HepG2 (cell line): Measurements from ENCODE around the gene SH3PXD2A. TPM values are rescaled to one million over a fixed set of nuclear protein-coding genes. Genes with fewer than 3 reads are reported as not detected.

ENCODE experiments used
- HDAC2 ChIP-seq: sonication (generic); formaldehyde crosslinking; IDR thresholded peaks from 2 replicates; pipeline ENCODE4 v1.4.0; 2020; ENCODE audit warnings: missing genetic modification reagents
- HES4 ChIP-seq: sonication (generic); formaldehyde crosslinking; IDR thresholded peaks from 2 replicates; pipeline ENCODE4 v1.9.0; 2021; ENCODE audit warnings: mild to moderate bottlenecking, missing genetic modification reagents, borderline replicate concordance
- JDP2 ChIP-seq: sonication (generic); formaldehyde crosslinking; IDR thresholded peaks from 2 replicates; pipeline ENCODE4 v1.8.1; 2022; ENCODE audit warnings: missing genetic modification reagents, borderline replicate concordance
- RARG ChIP-seq: sonication (generic); formaldehyde crosslinking; IDR thresholded peaks from 2 replicates; pipeline ENCODE4 v1.4.0; 2020; ENCODE audit warnings: low read depth, mild to moderate bottlenecking, missing genetic modification reagents
- REXO4 ChIP-seq: sonication (generic); formaldehyde crosslinking; IDR thresholded peaks from 2 replicates; pipeline ENCODE4 v1.8.0; 2022; ENCODE audit warnings: missing genetic modification reagents, mild to moderate bottlenecking, borderline replicate concordance
- RFXANK ChIP-seq: IDR thresholded peaks from 2 replicates; pipeline ENCODE4 v1.6.1; 2016
- RORA ChIP-seq: sonication (generic); formaldehyde crosslinking; IDR thresholded peaks from 2 replicates; pipeline ENCODE4 v1.5.0; 2020; ENCODE audit warnings: mild to moderate bottlenecking, missing genetic modification reagents, moderate library complexity
- SIN3B ChIP-seq: fragments of 150-350 bp; IDR thresholded peaks from 2 replicates; pipeline ENCODE4 v1.6.1; 2014; ENCODE audit warnings: low read length
- SP5 ChIP-seq: IDR thresholded peaks from 2 replicates; pipeline ENCODE4 v1.6.1; 2016; ENCODE audit warnings: low read depth, borderline replicate concordance
- SRF ChIP-seq: IDR thresholded peaks from 2 replicates; pipeline ENCODE4 v1.6.1; 2011; ENCODE audit warnings: mild to moderate bottlenecking, low read depth, low read length, moderate library complexity
- SRSF1 ChIP-seq: fragments of 200-400 bp; formaldehyde crosslinking; optimal IDR thresholded peaks from 2 replicates; pipeline ENCODE3; 2017; ENCODE audit warnings: mild to moderate bottlenecking, low read depth, low read length, moderate library complexity
- U2AF2 ChIP-seq: fragments of 200-400 bp; formaldehyde crosslinking; IDR thresholded peaks from 2 replicates; pipeline ENCODE4 v1.6.1; 2017; ENCODE audit warnings: low read depth, mild to moderate bottlenecking, low read length
- ZFAT ChIP-seq: sonication (generic); formaldehyde crosslinking; conservative IDR thresholded peaks from 2 replicates; pipeline ENCODE4 v1.8.1; 2023; ENCODE audit warnings: missing genetic modification reagents, inconsistent platforms
- ZMYM4 ChIP-seq: sonication (generic); formaldehyde crosslinking; IDR thresholded peaks from 2 replicates; pipeline ENCODE4 v1.8.1; 2023; ENCODE audit warnings: mild to moderate bottlenecking, missing genetic modification reagents
- ZNF616 ChIP-seq: sonication (generic); formaldehyde crosslinking; IDR thresholded peaks from 2 replicates; pipeline ENCODE4 v1.5.0; 2020; ENCODE audit warnings: low read depth, mild to moderate bottlenecking, missing genetic modification reagents
- ZNF709 ChIP-seq: sonication (generic); formaldehyde crosslinking; IDR thresholded peaks from 2 replicates; pipeline ENCODE4 v1.5.0; 2020; ENCODE audit warnings: mild to moderate bottlenecking, missing genetic modification reagents
- ZNF788 ChIP-seq: sonication (generic); formaldehyde crosslinking; IDR thresholded peaks from 2 replicates; pipeline ENCODE4 v1.5.0; 2020; ENCODE audit warnings: mild to moderate bottlenecking, missing genetic modification reagents, borderline replicate concordance
- ZSCAN30 ChIP-seq: sonication (generic); formaldehyde crosslinking; IDR thresholded peaks from 2 replicates; pipeline ENCODE4 v1.5.0; 2020; ENCODE audit warnings: mild to moderate bottlenecking, missing genetic modification reagents
- polyA plus RNA-seq, 8 experiments: library from polyadenylated mRNA; depleted of rRNA in 3 of 8; stranded (reverse) in 7 of 8; unstranded in 1 of 8; fragments of >200 nt; fragmentation: Illumina TruSeq in 4 of 8; extraction: Trizol in 4 of 8; gene quantifications; 2 replicates each; pipeline versions ENCODE4 v1.2.1 to v1.2.3, GENCODE V29; 2011 to 2016; ENCODE audit warnings: low read depth in 4 of 8, missing spikeins in 1 of 8, mixed read lengths in 1 of 8; ENCODE audit not compliant: insufficient read depth in 1 of 8
- total RNA-seq, 5 experiments: library from RNA; depleted of rRNA; stranded (reverse); fragments of >200 nt; fragmentation: Illumina TruSeq; extraction: Trizol; gene quantifications; 2 replicates each; pipeline ENCODE4 v1.2.3, GENCODE V29; 2016; ENCODE audit warnings: low read depth in 1 of 5
- TF ChIP-seq, protein P1 (sequence below): sonication (generic); formaldehyde crosslinking; IDR thresholded peaks from 2 replicates; pipeline ENCODE4 v1.8.0; 2022; ENCODE audit warnings: missing genetic modification reagents, mild to moderate bottlenecking, moderate library complexity, borderline replicate concordance
- TF ChIP-seq, protein P2 (sequence below): sonication (generic); formaldehyde crosslinking; IDR thresholded peaks from 2 replicates; pipeline ENCODE4 v1.4.0; 2020; ENCODE audit warnings: mild to moderate bottlenecking, missing genetic modification reagents
- TF ChIP-seq, protein P3 (sequence below): sonication (generic); formaldehyde crosslinking; conservative IDR thresholded peaks from 2 replicates; pipeline ENCODE4 v1.8.1; 2023; ENCODE audit warnings: missing genetic modification reagents
- TF ChIP-seq, protein P4 (sequence below): sonication (generic); formaldehyde crosslinking; IDR thresholded peaks from 2 replicates; pipeline ENCODE4 v1.8.1; 2023; ENCODE audit warnings: missing genetic modification reagents, inconsistent platforms, borderline replicate concordance

SH3PXD2A gene
- total and polyA plus RNA-seq, 2 of the 13 experiments (the other 11 are each of a cell fraction or from before 2014, with no cell fraction given), result 11.1 to 11.3 TPM

DNA sequence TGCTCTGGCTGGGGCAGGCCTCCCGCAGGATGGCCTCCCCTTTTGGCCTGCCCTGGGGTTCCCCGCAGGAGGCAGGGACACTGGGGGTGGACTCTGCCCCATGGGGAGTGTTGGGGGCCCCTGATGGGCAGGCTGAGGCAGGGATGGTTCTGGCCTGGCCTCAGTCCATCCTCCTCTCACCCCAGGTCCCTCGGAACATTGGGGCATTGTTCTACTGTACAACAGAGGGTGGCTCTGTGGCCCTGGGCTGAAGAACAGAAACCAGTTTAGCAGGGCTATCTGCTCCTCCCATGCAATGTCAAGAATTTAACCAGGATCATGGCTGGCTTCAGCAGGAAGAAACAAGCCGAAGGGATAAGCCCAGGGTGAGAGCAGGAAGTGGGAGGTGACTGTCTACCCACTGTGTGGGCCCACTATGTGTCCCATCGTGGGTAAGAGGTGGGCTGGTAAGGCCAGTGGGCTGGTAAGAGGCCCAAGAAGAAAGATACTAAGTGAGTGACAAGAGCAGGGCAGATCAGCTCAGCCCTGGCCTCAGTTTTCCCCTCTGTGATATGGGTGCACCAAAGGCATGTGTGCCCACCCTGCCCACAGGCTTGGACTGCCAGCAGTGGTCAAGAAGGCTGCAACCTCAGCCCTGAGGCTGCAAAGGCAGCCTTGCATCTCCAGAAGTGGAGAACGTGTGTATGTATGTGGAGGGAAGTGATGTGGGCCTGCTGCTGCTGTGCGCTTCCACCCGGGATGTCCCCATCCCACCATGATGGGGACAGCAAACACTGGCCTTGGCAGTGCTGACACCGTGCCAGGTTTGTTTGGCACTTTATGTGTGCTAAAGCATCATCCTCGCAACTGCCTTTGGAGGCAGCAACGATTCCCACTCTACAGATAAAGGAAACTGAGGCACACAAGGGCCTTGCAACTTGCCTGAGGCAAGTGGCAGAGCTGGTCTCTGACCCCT is 138.9 kb downstream of the SH3PXD2A start (continued):
- peak; percentile 70; the same call in 1 of the 2 replicates for TF ChIP-seq HDAC2 (CRISPR knock-in tag)
- TF ChIP-seq, protein P1, sequence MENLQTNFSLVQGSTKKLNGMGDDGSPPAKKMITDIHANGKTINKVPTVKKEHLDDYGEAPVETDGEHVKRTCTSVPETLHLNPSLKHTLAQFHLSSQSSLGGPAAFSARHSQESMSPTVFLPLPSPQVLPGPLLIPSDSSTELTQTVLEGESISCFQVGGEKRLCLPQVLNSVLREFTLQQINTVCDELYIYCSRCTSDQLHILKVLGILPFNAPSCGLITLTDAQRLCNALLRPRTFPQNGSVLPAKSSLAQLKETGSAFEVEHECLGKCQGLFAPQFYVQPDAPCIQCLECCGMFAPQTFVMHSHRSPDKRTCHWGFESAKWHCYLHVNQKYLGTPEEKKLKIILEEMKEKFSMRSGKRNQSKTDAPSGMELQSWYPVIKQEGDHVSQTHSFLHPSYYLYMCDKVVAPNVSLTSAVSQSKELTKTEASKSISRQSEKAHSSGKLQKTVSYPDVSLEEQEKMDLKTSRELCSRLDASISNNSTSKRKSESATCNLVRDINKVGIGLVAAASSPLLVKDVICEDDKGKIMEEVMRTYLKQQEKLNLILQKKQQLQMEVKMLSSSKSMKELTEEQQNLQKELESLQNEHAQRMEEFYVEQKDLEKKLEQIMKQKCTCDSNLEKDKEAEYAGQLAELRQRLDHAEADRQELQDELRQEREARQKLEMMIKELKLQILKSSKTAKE, result no peak
- no peak; the same call in 1 of the 2 replicates for TF ChIP-seq ZMYM4 (CRISPR knock-in tag)
- TF ChIP-seq RARG, result no peak
- peak; percentile 61; the same call in 1 of the 2 replicates for TF ChIP-seq ZNF788
- TF ChIP-seq HES4, result no peak
- TF ChIP-seq JDP2 (CRISPR knock-in tag), result no peak
- no peak for TF ChIP-seq ZSCAN30 (CRISPR knock-in tag)
- no peak for TF ChIP-seq ZNF709 (CRISPR knock-in tag)
- no peak for TF ChIP-seq SIN3B
- peak; percentile 81 for TF ChIP-seq SRSF1
- no peak for TF ChIP-seq RORA
- TF ChIP-seq, protein P2, sequence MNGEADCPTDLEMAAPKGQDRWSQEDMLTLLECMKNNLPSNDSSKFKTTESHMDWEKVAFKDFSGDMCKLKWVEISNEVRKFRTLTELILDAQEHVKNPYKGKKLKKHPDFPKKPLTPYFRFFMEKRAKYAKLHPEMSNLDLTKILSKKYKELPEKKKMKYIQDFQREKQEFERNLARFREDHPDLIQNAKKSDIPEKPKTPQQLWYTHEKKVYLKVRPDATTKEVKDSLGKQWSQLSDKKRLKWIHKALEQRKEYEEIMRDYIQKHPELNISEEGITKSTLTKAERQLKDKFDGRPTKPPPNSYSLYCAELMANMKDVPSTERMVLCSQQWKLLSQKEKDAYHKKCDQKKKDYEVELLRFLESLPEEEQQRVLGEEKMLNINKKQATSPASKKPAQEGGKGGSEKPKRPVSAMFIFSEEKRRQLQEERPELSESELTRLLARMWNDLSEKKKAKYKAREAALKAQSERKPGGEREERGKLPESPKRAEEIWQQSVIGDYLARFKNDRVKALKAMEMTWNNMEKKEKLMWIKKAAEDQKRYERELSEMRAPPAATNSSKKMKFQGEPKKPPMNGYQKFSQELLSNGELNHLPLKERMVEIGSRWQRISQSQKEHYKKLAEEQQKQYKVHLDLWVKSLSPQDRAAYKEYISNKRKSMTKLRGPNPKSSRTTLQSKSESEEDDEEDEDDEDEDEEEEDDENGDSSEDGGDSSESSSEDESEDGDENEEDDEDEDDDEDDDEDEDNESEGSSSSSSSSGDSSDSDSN (CRISPR knock-in tag), result no peak
- TF ChIP-seq, protein P3, sequence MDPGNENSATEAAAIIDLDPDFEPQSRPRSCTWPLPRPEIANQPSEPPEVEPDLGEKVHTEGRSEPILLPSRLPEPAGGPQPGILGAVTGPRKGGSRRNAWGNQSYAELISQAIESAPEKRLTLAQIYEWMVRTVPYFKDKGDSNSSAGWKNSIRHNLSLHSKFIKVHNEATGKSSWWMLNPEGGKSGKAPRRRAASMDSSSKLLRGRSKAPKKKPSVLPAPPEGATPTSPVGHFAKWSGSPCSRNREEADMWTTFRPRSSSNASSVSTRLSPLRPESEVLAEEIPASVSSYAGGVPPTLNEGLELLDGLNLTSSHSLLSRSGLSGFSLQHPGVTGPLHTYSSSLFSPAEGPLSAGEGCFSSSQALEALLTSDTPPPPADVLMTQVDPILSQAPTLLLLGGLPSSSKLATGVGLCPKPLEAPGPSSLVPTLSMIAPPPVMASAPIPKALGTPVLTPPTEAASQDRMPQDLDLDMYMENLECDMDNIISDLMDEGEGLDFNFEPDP (CRISPR knock-in tag), result 0 out of 2 replicates have a peak, but pooled peaks have one; percentile 75
- TF ChIP-seq ZFAT (CRISPR knock-in tag), result no peak
- TF ChIP-seq SRF, result no peak
- no peak for TF ChIP-seq U2AF2
- TF ChIP-seq REXO4 (CRISPR knock-in tag), result no peak
- TF ChIP-seq SP5 (CRISPR knock-in tag), result peak; percentile 89
- TF ChIP-seq RFXANK (CRISPR knock-in tag), result no peak
- no peak for TF ChIP-seq ZNF616 (CRISPR knock-in tag)
- TF ChIP-seq, protein P4, sequence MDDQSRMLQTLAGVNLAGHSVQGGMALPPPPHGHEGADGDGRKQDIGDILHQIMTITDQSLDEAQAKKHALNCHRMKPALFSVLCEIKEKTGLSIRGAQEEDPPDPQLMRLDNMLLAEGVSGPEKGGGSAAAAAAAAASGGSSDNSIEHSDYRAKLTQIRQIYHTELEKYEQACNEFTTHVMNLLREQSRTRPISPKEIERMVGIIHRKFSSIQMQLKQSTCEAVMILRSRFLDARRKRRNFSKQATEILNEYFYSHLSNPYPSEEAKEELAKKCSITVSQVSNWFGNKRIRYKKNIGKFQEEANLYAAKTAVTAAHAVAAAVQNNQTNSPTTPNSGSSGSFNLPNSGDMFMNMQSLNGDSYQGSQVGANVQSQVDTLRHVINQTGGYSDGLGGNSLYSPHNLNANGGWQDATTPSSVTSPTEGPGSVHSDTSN (CRISPR knock-in tag), result no peak
